Measurements from ENCODE around the gene SZT2. TPM values are rescaled to one million over a fixed set of nuclear protein-coding genes. Genes with fewer than 3 reads are reported as not detected.

The SZT2 gene
- total and polyA plus RNA-seq, 2 donors (not counting 1 experiment from before 2014, with no cell fraction given) = 7.1 to 26.9 TPM

- no peak overlapping the region for H3K27ac ChIP-seq (ENCODE audit: insufficient read depth, low read length)
- H3K9me3 ChIP-seq (ENCODE audit: control insufficient read depth, insufficient read depth, low read depth, low read length) = no peaks in the 10 kb centered on the region
- no peak overlapping the region for H3K4me2 ChIP-seq (ENCODE audit: extremely low read depth, insufficient read depth, low read length)
- H4K20me1 ChIP-seq (ENCODE audit: control insufficient read depth, extremely low read depth, insufficient read depth, low read length) = no peaks in the 10 kb centered on the region
- no peaks in the 10 kb centered on the region for H3K36me3 ChIP-seq (ENCODE audit: control insufficient read depth, insufficient read depth, low read length)
- no peak overlapping the region for H3K4me3 ChIP-seq (replicated peaks in 1 of 4; ENCODE audit: control extremely low read depth in 1 of 4, insufficient read depth in 1 of 4, low read depth in 3 of 4, low read length in 4 of 4)
- H3K9ac ChIP-seq (ENCODE audit: insufficient read depth, low read length) = no peak overlapping the region
- no peak overlapping the region for H2AFZ ChIP-seq (ENCODE audit: low read length)
- TF ChIP-seq CTCF (conservative IDR thresholded peaks at IDR 0.05 in 1 of 2, IDR thresholded peaks at IDR 0.05 in 1 of 2; ENCODE audit: low read depth in 1 of 2, low read length in 2 of 2) (no peak), EZH2 (IDR thresholded peaks at IDR 0.05; ENCODE audit: low read length, missing control alignments) (no peak)
- H3K4me1 ChIP-seq (ENCODE audit: control insufficient read depth, extremely low read depth, insufficient read depth, low read length) = peaks cover under 1% of the 10 kb centered on the region
- peaks cover 13% of the 10 kb centered on the region for H3K27me3 ChIP-seq (ENCODE audit: control insufficient read depth, insufficient read depth, low read length)
- H3K79me2 ChIP-seq (ENCODE audit: control insufficient read depth, insufficient read depth, low read length) = no peaks in the 10 kb centered on the region
- no peak for DNase-seq (ENCODE audit: low read depth in 2 of 2)
These were observed 44.6 kb upstream of the SZT2 start for GRCh38 chr1:43345120-43345519.

GRCh38 chr1:43346636-43347035 is 43.1 kb upstream of the SZT2 start:
- TF ChIP-seq CTCF (conservative IDR thresholded peaks at IDR 0.05 in 1 of 2, IDR thresholded peaks at IDR 0.05 in 1 of 2; ENCODE audit: low read depth in 1 of 2, low read length in 2 of 2) (no peak), EZH2 (IDR thresholded peaks at IDR 0.05; ENCODE audit: low read length, missing control alignments) (no peak)
- H3K36me3 ChIP-seq (ENCODE audit: control insufficient read depth, insufficient read depth, low read length) = no peaks in the 10 kb centered on the region
- H2AFZ ChIP-seq (ENCODE audit: low read length) = no peak overlapping the region
- H3K9me3 ChIP-seq (ENCODE audit: control insufficient read depth, insufficient read depth, low read depth, low read length) = no peaks in the 10 kb centered on the region
- no peaks in the 10 kb centered on the region for H3K79me2 ChIP-seq (ENCODE audit: control insufficient read depth, insufficient read depth, low read length)
- DNase-seq (ENCODE audit: low read depth in 2 of 2) = no peak
- no peak overlapping the region for H3K9ac ChIP-seq (ENCODE audit: insufficient read depth, low read length)
- peaks cover 9% of the 10 kb centered on the region for H3K27me3 ChIP-seq (ENCODE audit: control insufficient read depth, insufficient read depth, low read length)
- peaks cover 2% of the 10 kb centered on the region for H3K4me1 ChIP-seq (ENCODE audit: control insufficient read depth, extremely low read depth, insufficient read depth, low read length)
- H4K20me1 ChIP-seq (ENCODE audit: control insufficient read depth, extremely low read depth, insufficient read depth, low read length) = no peaks in the 10 kb centered on the region
- H3K27ac ChIP-seq (ENCODE audit: insufficient read depth, low read length) = no peak overlapping the region
- H3K4me3 ChIP-seq (replicated peaks in 1 of 4; ENCODE audit: control extremely low read depth in 1 of 4, insufficient read depth in 1 of 4, low read depth in 3 of 4, low read length in 4 of 4) = no peak overlapping the region
- no peak overlapping the region for H3K4me2 ChIP-seq (ENCODE audit: extremely low read depth, insufficient read depth, low read length)

GRCh38 chr1:43348343-43348808 is 41.3 kb upstream of the SZT2 start:
- no peak for TF ChIP-seq CTCF (conservative IDR thresholded peaks at IDR 0.05 in 1 of 2, IDR thresholded peaks at IDR 0.05 in 1 of 2; ENCODE audit: low read depth in 1 of 2, low read length in 2 of 2)
- peak; percentile 38 for TF ChIP-seq EZH2 (IDR thresholded peaks at IDR 0.05; ENCODE audit: low read length, missing control alignments)
- H3K79me2 ChIP-seq (ENCODE audit: control insufficient read depth, insufficient read depth, low read length) = no peaks in the 10 kb centered on the region
- no peaks in the 10 kb centered on the region for H3K36me3 ChIP-seq (ENCODE audit: control insufficient read depth, insufficient read depth, low read length)
- H3K9ac ChIP-seq (ENCODE audit: insufficient read depth, low read length) = no peak overlapping the region
- DNase-seq (ENCODE audit: low read depth in 2 of 2) = no peak
- H3K27ac ChIP-seq (ENCODE audit: insufficient read depth, low read length) = no peak overlapping the region
- H4K20me1 ChIP-seq (ENCODE audit: control insufficient read depth, extremely low read depth, insufficient read depth, low read length) = no peaks in the 10 kb centered on the region
- H2AFZ ChIP-seq (ENCODE audit: low read length) = peak overlapping the region; percentile 45
- H3K4me2 ChIP-seq (ENCODE audit: extremely low read depth, insufficient read depth, low read length) = peak overlapping the region; percentile 66
- H3K4me3 ChIP-seq (replicated peaks in 1 of 4; ENCODE audit: control extremely low read depth in 1 of 4, insufficient read depth in 1 of 4, low read depth in 3 of 4, low read length in 4 of 4) = peak overlapping the region; percentile 28 to 58 (median 30)
- no peaks in the 10 kb centered on the region for H3K9me3 ChIP-seq (ENCODE audit: control insufficient read depth, insufficient read depth, low read depth, low read length)
- H3K27me3 ChIP-seq (ENCODE audit: control insufficient read depth, insufficient read depth, low read length) = peaks cover 9% of the 10 kb centered on the region
- peaks cover 2% of the 10 kb centered on the region for H3K4me1 ChIP-seq (ENCODE audit: control insufficient read depth, extremely low read depth, insufficient read depth, low read length)
